B cell (primary cell): Measurements from ENCODE around the gene ARRDC1. TPM values are rescaled to one million over a fixed set of nuclear protein-coding genes. Genes with fewer than 3 reads are reported as not detected.

ENCODE experiments used
- ATAC-seq: fragments of 200-7000 bp; cut with Tn5 transposase; one replicate; pipeline ENCODE4 v1.10.0; 2021; ENCODE audit warnings: low read depth, mild to moderate bottlenecking, moderate number of reproducible peaks, moderate library complexity
- CTCF ChIA-PET: fragments of 350-600 bp; sonication (Branson Sonifier 250); formaldehyde crosslinking; loops from one replicate; lab custom pipeline; 2021; ENCODE audit warnings: antibody characterized with exemption, inconsistent platforms; lab: Charles Lee
- POLR2A ChIA-PET: fragments of 350-600 bp; sonication (Branson Sonifier 250); formaldehyde crosslinking; loops from one replicate; lab custom pipeline; 2021; ENCODE audit warnings: antibody characterized with exemption; lab: Charles Lee
- DNase-seq: peaks from one replicate; pipeline ENCODE4 v3.0.0; 2013
- H2AFZ ChIP-seq: 2 replicates; pipeline ENCODE4 v1.6.1; 2012; ENCODE audit warnings: mild to moderate bottlenecking, low read depth, low read length; ENCODE audit not compliant: insufficient read depth, poor library complexity, severe bottlenecking
- H3K27ac ChIP-seq, 2 donors: 1 replicate in 1 of 2; 2 replicates in 1 of 2; pipeline ENCODE4 v1.5.1; 2012 to 2013; ENCODE audit warnings: low read length in 2 of 2, mild to moderate bottlenecking in 2 of 2, moderate library complexity in 1 of 2
- H3K27me3 ChIP-seq, 4 experiments: fragments of 200-600 bp in 1 of 4; sonication (generic) in 1 of 4; replicated peaks in 1 of 4; 1 replicate in 2 of 4; 2 replicates in 2 of 4; pipeline versions ENCODE4 v1.6.1 to v1.7.0; 2013 to 2016; ENCODE audit warnings: low read length in 3 of 4, mild to moderate bottlenecking in 2 of 4, mixed read lengths in 1 of 4, moderate library complexity in 1 of 4; ENCODE audit not compliant: insufficient read depth in 4 of 4, control insufficient read depth in 3 of 4; ENCODE audit errors: control extremely low read depth in 1 of 4
- H3K36me3 ChIP-seq, 2 experiments: replicated peaks in 1 of 2; 1 replicate in 1 of 2; 2 replicates in 1 of 2; pipeline versions ENCODE4 v1.6.1 to v1.7.1; 2013; ENCODE audit warnings: low read length in 1 of 2; ENCODE audit not compliant: insufficient read depth in 2 of 2, control insufficient read depth in 1 of 2; ENCODE audit errors: control extremely low read depth in 1 of 2, extremely low read depth in 1 of 2
- H3K4me1 ChIP-seq, 2 donors: fragments of 200-600 bp in 1 of 2; sonication (generic) in 1 of 2; 1 replicate in 1 of 2; 2 replicates in 1 of 2; pipeline versions ENCODE4 v1.5.1 to v1.6.1; 2013 to 2017; ENCODE audit warnings: low read length in 2 of 2; ENCODE audit not compliant: control insufficient read depth in 2 of 2, insufficient read depth in 2 of 2
- H3K4me2 ChIP-seq: replicated peaks from 2 replicates; pipeline ENCODE3; 2012; ENCODE audit warnings: mild to moderate bottlenecking, low read depth, low read length; ENCODE audit not compliant: poor library complexity, severe bottlenecking
- H3K4me3 ChIP-seq, 5 experiments: fragments of 200-600 bp in 1 of 5; sonication (generic) in 1 of 5; 1 replicate in 3 of 5; 2 replicates in 2 of 5; pipeline versions ENCODE4 v1.5.1 to v1.7.0; 2011 to 2016; ENCODE audit warnings: low read length in 4 of 5, mild to moderate bottlenecking in 4 of 5, low read depth in 2 of 5, control low read depth in 1 of 5, moderate library complexity in 1 of 5; ENCODE audit not compliant: insufficient read depth in 1 of 5; ENCODE audit errors: control extremely low read depth in 1 of 5, extremely low read depth in 1 of 5
- H3K79me2 ChIP-seq: fragments of 200-600 bp; sonication (generic); one replicate; pipeline ENCODE4 v1.6.0; 2016; ENCODE audit warnings: low read length; ENCODE audit not compliant: control insufficient read depth, insufficient read depth
- H3K9ac ChIP-seq: fragments of 200-600 bp; sonication (generic); 2 replicates; pipeline ENCODE4 v1.6.1; 2017; ENCODE audit warnings: mild to moderate bottlenecking, low read length, moderate library complexity
- H3K9me3 ChIP-seq, 3 donors: one replicate each; pipeline versions ENCODE4 v1.6.1 to v1.7.1; 2013; ENCODE audit warnings: low read length in 2 of 3; ENCODE audit not compliant: control insufficient read depth in 2 of 3, insufficient read depth in 1 of 3; ENCODE audit errors: control extremely low read depth in 1 of 3
- H4K20me1 ChIP-seq: 2 replicates; pipeline ENCODE4 v1.6.0; 2012; ENCODE audit warnings: mild to moderate bottlenecking, low read length; ENCODE audit not compliant: insufficient read depth, control insufficient read depth, poor library complexity, severe bottlenecking
- H3K27ac Mint-ChIP-seq: one replicate; pipeline ENCODE4 v1.8.0; 2021; ENCODE audit warnings: mixed read lengths
- H3K27me3 Mint-ChIP-seq: one replicate; pipeline ENCODE4 v1.8.0; 2021; ENCODE audit warnings: mixed read lengths
- H3K4me1 Mint-ChIP-seq: one replicate; pipeline ENCODE4 v1.8.0; 2021; ENCODE audit warnings: mixed read lengths
- H3K4me3 Mint-ChIP-seq: one replicate; pipeline ENCODE4 v1.8.0; 2021; ENCODE audit warnings: mixed read lengths
- H3K9me3 Mint-ChIP-seq: one replicate; pipeline ENCODE4 v1.8.0; 2022; ENCODE audit warnings: mixed read lengths; ENCODE audit not compliant: insufficient read depth
- EZH2 ChIP-seq: IDR thresholded peaks from 2 replicates; pipeline ENCODE4 v1.6.1; 2012; ENCODE audit warnings: borderline replicate concordance, low read depth, mild to moderate bottlenecking, moderate library complexity, low read length; ENCODE audit not compliant: insufficient read depth, poor library complexity, severe bottlenecking
- WGBS: methylation state at CpG from one replicate; pipeline ENCODE4 v1.1.5; 2013; ENCODE audit warnings: missing lambda C conversion rate; ENCODE audit not compliant: insufficient coverage; 5-methylcytosine and 5-hydroxymethylcytosine counted together
- intact Hi-C: fragments of 100-400 bp; cut with micrococcal nuclease; formaldehyde crosslinking; loops from one replicate; pipeline ENCODE4 v1.10.0; 2022
- polyA plus RNA-seq: library from polyadenylated mRNA; depleted of rRNA; stranded (reverse); fragments of >200 nt; gene quantifications from 2 replicates; pipeline ENCODE4 v1.2.3, GENCODE V29; 2012
- small RNA-seq: library from RNA; depleted of rRNA; stranded (forward); fragments of <200 nt; gene quantifications from one replicate; pipeline ENCODE3, GENCODE V24; 2012; ENCODE audit warnings: low replicate concordance, low read depth; ENCODE audit not compliant: insufficient read length
- total RNA-seq, 2 donors: library from RNA; stranded (reverse); fragments of 120-200 nt in 1 of 2; gene quantifications; 1 replicate in 1 of 2; 2 replicates in 1 of 2; pipeline versions ENCODE4 v1.2.3 to v1.2.4, GENCODE V29; 2013 to 2022

The ARRDC1 gene
- total and polyA plus RNA-seq, 2 donors (not counting 1 experiment from before 2014, with no cell fraction given) = 89.2 to 227 TPM

DNA sequence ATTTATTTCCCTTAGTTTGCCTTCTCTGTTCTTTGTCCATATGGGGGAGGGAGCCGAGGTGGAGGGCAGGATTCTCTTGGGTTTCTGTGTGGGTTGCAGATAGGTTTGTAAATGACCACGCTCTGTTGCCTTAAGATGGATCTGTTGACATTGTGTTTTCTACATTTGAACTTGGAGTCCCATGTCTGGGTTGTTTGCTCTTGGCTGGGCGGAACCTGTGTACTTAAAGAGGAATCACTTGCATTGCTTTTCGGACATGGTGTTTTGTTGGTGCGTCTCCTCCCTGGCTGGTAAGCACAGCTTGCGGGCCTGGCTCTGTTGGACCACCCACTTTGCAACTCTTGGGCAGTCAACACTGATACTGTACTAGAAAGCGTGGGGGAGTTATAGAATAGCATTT is 59.2 kb downstream of the ARRDC1 start:
- WGBS = 91% methylated on average over 5 of the region's 7 CpGs
- Histone ChIP-seq H3K27me3 (no peaks in the 10 kb centered on the region), H3K9me3 (no peaks in the 10 kb centered on the region), H3K79me2 (peaks cover 95% of the 10 kb centered on the region), H3K4me1 (peaks cover 22 to 32% of the 10 kb centered on the region in 2 donors), H3K9ac (no peak overlapping the region), H3K27ac (no peak overlapping the region), H3K4me2 (no peak overlapping the region), H2AFZ (no peak overlapping the region), H4K20me1 (peaks cover 80% of the 10 kb centered on the region), H3K36me3 (peaks cover 0 to 27% of the 10 kb centered on the region in 2 experiments), H3K4me3 (no peak overlapping the region)
- CTCF ChIA-PET = interaction anchor here (0.7 to 2.5 kb wide), 3 partner anchors 8 to 26 kb away, joined by 3 to 6 read pairs (median 3); no protein-coding TSS in a partner anchor
- intact Hi-C loops = no loop called here
- H3K4me3 Mint-ChIP-seq = no peak overlapping the region
- ATAC-seq = no peak
- TF ChIP-seq EZH2 = no peak
- H3K27me3 Mint-ChIP-seq = no peaks in the 10 kb centered on the region
- DNase-seq = no peak
- peaks cover 51% of the 10 kb centered on the region for H3K4me1 Mint-ChIP-seq
- H3K9me3 Mint-ChIP-seq = no peaks in the 10 kb centered on the region
- POLR2A ChIA-PET = no interaction called here
- H3K27ac Mint-ChIP-seq = no peak overlapping the region

Small RNAs within 50 kb of the gene (small RNA-seq; reads per million reads assigned to genes)
- not detected for gene RF00017

Other genes with a start within 250 kb of the ARRDC1 start
- 23.7 and 25.1 TPM in 2 replicates for gene EXD3, start 182.5 kb upstream of the ARRDC1 start, total RNA-seq
- gene EXD3, start 182.5 kb upstream of the ARRDC1 start, polyA plus RNA-seq = 21.3 and 22.5 TPM in 2 replicates
- gene NOXA1, start 182.3 kb upstream of the ARRDC1 start, total RNA-seq = 5.7 and 8.4 TPM in 2 replicates
- gene NOXA1, start 182.3 kb upstream of the ARRDC1 start, polyA plus RNA-seq = 5.1 and 7.7 TPM in 2 replicates
- gene ENTPD8, start 164.3 kb upstream of the ARRDC1 start, total RNA-seq = not detected in 2 replicates
- gene ENTPD8, start 164.3 kb upstream of the ARRDC1 start, polyA plus RNA-seq = not detected in 2 replicates
- 28.7 and 35.7 TPM in 2 replicates for gene NSMF, start 146.4 kb upstream of the ARRDC1 start, total RNA-seq
- 59.4 and 82.1 TPM in 2 replicates for gene NSMF, start 146.4 kb upstream of the ARRDC1 start, polyA plus RNA-seq
- gene PNPLA7, start 55.3 kb upstream of the ARRDC1 start, total RNA-seq = 18.7 and 22.6 TPM in 2 replicates
- 29.9 and 30.8 TPM in 2 replicates for gene PNPLA7, start 55.3 kb upstream of the ARRDC1 start, polyA plus RNA-seq
- gene MRPL41, start 53.8 kb upstream of the ARRDC1 start, total RNA-seq = 70.9 and 74.9 TPM in 2 replicates
- 54.6 and 59.2 TPM in 2 replicates for gene MRPL41, start 53.8 kb upstream of the ARRDC1 start, polyA plus RNA-seq
- gene DPH7, start 26.8 kb upstream of the ARRDC1 start, total RNA-seq = 64.7 and 69.1 TPM in 2 replicates
- gene DPH7, start 26.8 kb upstream of the ARRDC1 start, polyA plus RNA-seq = 93.8 and 105 TPM in 2 replicates
- 24.1 and 25.5 TPM in 2 replicates for gene ZMYND19, start 15.2 kb upstream of the ARRDC1 start, total RNA-seq
- 21.9 and 22.0 TPM in 2 replicates for gene ZMYND19, start 15.2 kb upstream of the ARRDC1 start, polyA plus RNA-seq
- 394 and 411 TPM in 2 replicates for gene EHMT1, start 13.3 kb downstream of the ARRDC1 start, total RNA-seq
- gene EHMT1, start 13.3 kb downstream of the ARRDC1 start, polyA plus RNA-seq = 92.1 and 101 TPM in 2 replicates